GM23338 (cell line): ENCODE measurements around the gene SLC22A17. TPM values are rescaled to one million over a fixed set of nuclear protein-coding genes. Genes with fewer than 3 reads are reported as not detected.

Experiments
- ATAC-seq: fragments of 200-7000 bp; cut with Tn5 transposase; 3 replicates; pipeline ENCODE4 v1.9.1; 2020
- DNase-seq: peaks from one replicate; pipeline ENCODE4 v3.0.0-alpha.2; 2015; ENCODE audit warnings: low spot score
- H2AFZ ChIP-seq: fragments of 200-600 bp; sonication (generic); 2 replicates; pipeline ENCODE4 v1.8.0; 2016; ENCODE audit warnings: antibody characterized with exemption, mild to moderate bottlenecking, moderate library complexity
- H3F3A ChIP-seq: fragments of 200-600 bp; sonication (generic); replicated peaks from 2 replicates; pipeline ENCODE4 v1.8.0; 2017; ENCODE audit warnings: antibody characterized with exemption, mixed run types, low read depth
- H3K27ac ChIP-seq: fragments of 200-600 bp; sonication (generic); 2 replicates; pipeline ENCODE4 v1.6.1; 2016; ENCODE audit warnings: low read depth
- H3K27me3 ChIP-seq: fragments of 200-600 bp; sonication (generic); 2 replicates; pipeline ENCODE4 v1.8.0; 2016; ENCODE audit warnings: mild to moderate bottlenecking, mixed run types, moderate library complexity; ENCODE audit not compliant: insufficient read depth
- H3K36me3 ChIP-seq: fragments of 200-600 bp; sonication (generic); 2 replicates; pipeline ENCODE4 v1.8.0; 2016; ENCODE audit warnings: mild to moderate bottlenecking; ENCODE audit not compliant: insufficient read depth
- H3K4me1 ChIP-seq: fragments of 200-600 bp; sonication (generic); 2 replicates; pipeline ENCODE4 v1.8.0; 2016; ENCODE audit warnings: mild to moderate bottlenecking, moderate library complexity; ENCODE audit not compliant: insufficient read depth
- H3K4me2 ChIP-seq: fragments of 200-600 bp; sonication (generic); 2 replicates; pipeline ENCODE4 v1.7.1; 2017; ENCODE audit warnings: mixed run types
- H3K4me3 ChIP-seq: fragments of 200-600 bp; sonication (generic); 2 replicates; pipeline ENCODE4 v1.6.1; 2016; ENCODE audit warnings: mixed run types
- H3K79me2 ChIP-seq: fragments of 200-600 bp; sonication (generic); replicated peaks from 2 replicates; pipeline ENCODE4 v1.8.0; 2017; ENCODE audit warnings: mild to moderate bottlenecking; ENCODE audit not compliant: insufficient read depth
- H3K9me2 ChIP-seq: fragments of 200-600 bp; sonication (generic); 2 replicates; pipeline ENCODE4 v1.8.0; 2017; ENCODE audit not compliant: insufficient read depth
- H4K20me1 ChIP-seq: fragments of 200-600 bp; sonication (generic); replicated peaks from 2 replicates; pipeline ENCODE4 v1.8.0; 2017; ENCODE audit warnings: mild to moderate bottlenecking; ENCODE audit not compliant: insufficient read depth
- H3K27ac Mint-ChIP-seq: 2 replicates; pipeline ENCODE4 v1.8.0; 2020; ENCODE audit warnings: inconsistent platforms, mild to moderate bottlenecking, moderate library complexity, mixed read lengths
- H3K27me3 Mint-ChIP-seq: 3 replicates; pipeline ENCODE4 v1.8.0; 2022; ENCODE audit warnings: low read depth, mild to moderate bottlenecking, moderate library complexity, mixed read lengths, inconsistent platforms; ENCODE audit not compliant: insufficient read depth, poor library complexity
- H3K36me3 Mint-ChIP-seq: 3 replicates; pipeline ENCODE4 v1.8.0; 2021; ENCODE audit warnings: low read depth, mild to moderate bottlenecking, inconsistent platforms, moderate library complexity, mixed read lengths
- H3K4me1 Mint-ChIP-seq: 3 replicates; pipeline ENCODE4 v1.8.0; 2020; ENCODE audit warnings: mild to moderate bottlenecking, inconsistent platforms, mixed read lengths
- H3K4me3 Mint-ChIP-seq: 3 replicates; pipeline ENCODE4 v1.8.0; 2021; ENCODE audit warnings: moderate library complexity, mild to moderate bottlenecking, inconsistent platforms, mixed read lengths
- H3K9me3 Mint-ChIP-seq: 3 replicates; pipeline ENCODE4 v1.8.0; 2020; ENCODE audit warnings: moderate library complexity, mild to moderate bottlenecking, inconsistent platforms, mixed read lengths
- CREB1 ChIP-seq: fragments of 250-450 bp; sonication (Bioruptor Pico); IDR thresholded peaks from 2 replicates; pipeline ENCODE4 v1.5.0; 2020; ENCODE audit warnings: low read depth, mild to moderate bottlenecking, moderate library complexity
- EZH2 ChIP-seq: fragments of 200-600 bp; sonication (generic); IDR thresholded peaks from one replicate; pipeline ENCODE4 v1.8.0; 2017; ENCODE audit warnings: antibody characterized with exemption, mild to moderate bottlenecking, low read depth; ENCODE audit not compliant: unreplicated experiment
- EZH2phosphoT487 ChIP-seq: fragments of 200-600 bp; sonication (generic); IDR thresholded peaks from one replicate; pipeline ENCODE4 v1.8.1; 2018; ENCODE audit warnings: antibody characterized with exemption; ENCODE audit not compliant: unreplicated experiment
- JUNB ChIP-seq: IDR thresholded peaks from one replicate; pipeline ENCODE4 v1.6.1; 2016; ENCODE audit warnings: antibody characterized with exemption; ENCODE audit not compliant: unreplicated experiment
- NANOG ChIP-seq: IDR thresholded peaks from 2 replicates; pipeline ENCODE4 v1.6.1; 2016; ENCODE audit warnings: antibody characterized with exemption, borderline replicate concordance
- POLR2AphosphoS5 ChIP-seq: IDR thresholded peaks from 2 replicates; pipeline ENCODE4 v1.6.1; 2016; ENCODE audit warnings: antibody characterized with exemption, low read depth
- STAT1 ChIP-seq: IDR thresholded peaks from one replicate; pipeline ENCODE4 v1.6.1; 2016; ENCODE audit warnings: antibody characterized with exemption; ENCODE audit not compliant: unreplicated experiment
- ZNF114 ChIP-seq: fragments of 250-450 bp; sonication (Bioruptor Pico); IDR thresholded peaks from 2 replicates; pipeline ENCODE4 v1.5.0; 2020; ENCODE audit warnings: mild to moderate bottlenecking, moderate library complexity
- ZNF331 ChIP-seq: fragments of 250-450 bp; sonication (Bioruptor Pico); IDR thresholded peaks from 2 replicates; pipeline ENCODE4 v1.5.0; 2020; ENCODE audit warnings: low read depth, mild to moderate bottlenecking, moderate library complexity
- ZNF462 ChIP-seq: fragments of 250-450 bp; sonication (Bioruptor Pico); IDR thresholded peaks from 2 replicates; pipeline ENCODE4 v1.5.0; 2020; ENCODE audit warnings: mild to moderate bottlenecking, moderate library complexity
- polyA plus RNA-seq: library from polyadenylated mRNA; unstranded; fragments of >200 nt; fragmentation: Nextera tagmentation; extraction: Ambion mirVana; gene quantifications from 2 replicates; pipeline ENCODE4 v1.2.1, GENCODE V29; 2016
- total RNA-seq: library from RNA; depleted of rRNA; stranded (reverse); fragments of >200 nt; shearing (Covaris generic); gene quantifications from 2 replicates; pipeline ENCODE4 v1.2.3, GENCODE V29; 2014
- TF ChIP-seq, protein P1 (sequence below): IDR thresholded peaks from one replicate; pipeline ENCODE4 v1.6.1; 2018; ENCODE audit warnings: antibody characterized with exemption; ENCODE audit not compliant: unreplicated experiment
- TF ChIP-seq, protein P2 (sequence below), 2 experiments: fragments of 200-600 bp in 1 of 2; sonication (generic) in 1 of 2; conservative IDR thresholded peaks; 2 replicates each; pipeline versions ENCODE4 v1.5.1 to v1.6.1; 2016 to 2017; ENCODE audit warnings: antibody characterized with exemption in 2 of 2, low read depth in 2 of 2, mild to moderate bottlenecking in 2 of 2, moderate library complexity in 1 of 2
- TF ChIP-seq, protein P3 (sequence below): IDR thresholded peaks from 2 replicates; pipeline ENCODE4 v1.6.1; 2016; ENCODE audit warnings: antibody characterized with exemption

SLC22A17 gene
- total and polyA plus RNA-seq, 2 experiments from 2014 or later: 28.6 to 56.6 TPM

DNA sequence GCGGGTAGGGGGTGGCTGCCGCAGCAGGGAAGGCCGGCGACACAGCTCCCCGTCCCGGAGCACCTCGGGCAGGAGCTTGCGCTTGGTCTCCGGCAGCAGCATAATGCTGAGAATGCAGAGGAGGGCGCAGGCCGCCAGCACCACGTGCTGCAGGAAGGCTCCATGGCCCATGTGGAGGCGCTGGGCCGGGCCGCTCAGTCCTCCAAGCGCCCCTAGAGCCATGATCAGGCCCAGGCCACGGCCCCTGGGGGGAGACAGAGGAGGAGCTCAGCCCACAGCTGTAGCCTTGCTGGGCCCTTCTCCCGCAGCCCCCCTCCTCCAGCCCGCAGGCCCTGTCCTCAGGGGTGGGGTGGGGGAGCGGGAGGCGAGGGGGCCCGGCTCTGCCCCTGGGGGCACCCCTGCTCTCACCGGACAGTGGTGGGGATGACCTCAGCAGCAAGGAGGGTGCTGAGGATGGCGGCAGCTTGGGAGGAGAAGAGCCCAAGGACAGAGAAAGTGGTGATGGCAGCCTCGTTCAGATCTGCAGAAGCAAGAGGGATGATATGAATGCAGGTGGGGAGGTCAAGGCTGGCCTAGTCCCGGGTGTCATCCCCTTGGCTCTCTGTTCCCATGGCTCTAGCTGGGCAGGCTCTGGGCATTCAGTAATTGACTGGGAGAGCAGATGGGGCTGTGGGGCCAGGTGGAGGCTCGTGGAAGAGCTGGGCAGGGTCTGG, 5.8 kb downstream of the SLC22A17 start:
- peak; percentile 62 for DNase-seq
- peaks cover 15% of the 10 kb centered on the region for H3K4me1 ChIP-seq
- H3K27me3 ChIP-seq: peaks cover 15% of the 10 kb centered on the region
- H3K9me3 Mint-ChIP-seq: peaks cover 4% of the 10 kb centered on the region; the same call in 1 of the 3 replicates
- H3F3A ChIP-seq: peaks cover 6% of the 10 kb centered on the region; the same call in 1 of the 2 replicates
- no peak overlapping the region for H3K27ac ChIP-seq
- TF ChIP-seq ZNF331 (CRISPR knock-in tag) (no peak), NANOG (no peak), ZNF462 (no peak), CREB1 (no peak), EZH2phosphoT487 (no peak), JUNB (no peak), POLR2AphosphoS5 (no peak), EZH2 (no peak), ZNF114 (no peak), STAT1 (no peak)
- TF ChIP-seq, protein P1, sequence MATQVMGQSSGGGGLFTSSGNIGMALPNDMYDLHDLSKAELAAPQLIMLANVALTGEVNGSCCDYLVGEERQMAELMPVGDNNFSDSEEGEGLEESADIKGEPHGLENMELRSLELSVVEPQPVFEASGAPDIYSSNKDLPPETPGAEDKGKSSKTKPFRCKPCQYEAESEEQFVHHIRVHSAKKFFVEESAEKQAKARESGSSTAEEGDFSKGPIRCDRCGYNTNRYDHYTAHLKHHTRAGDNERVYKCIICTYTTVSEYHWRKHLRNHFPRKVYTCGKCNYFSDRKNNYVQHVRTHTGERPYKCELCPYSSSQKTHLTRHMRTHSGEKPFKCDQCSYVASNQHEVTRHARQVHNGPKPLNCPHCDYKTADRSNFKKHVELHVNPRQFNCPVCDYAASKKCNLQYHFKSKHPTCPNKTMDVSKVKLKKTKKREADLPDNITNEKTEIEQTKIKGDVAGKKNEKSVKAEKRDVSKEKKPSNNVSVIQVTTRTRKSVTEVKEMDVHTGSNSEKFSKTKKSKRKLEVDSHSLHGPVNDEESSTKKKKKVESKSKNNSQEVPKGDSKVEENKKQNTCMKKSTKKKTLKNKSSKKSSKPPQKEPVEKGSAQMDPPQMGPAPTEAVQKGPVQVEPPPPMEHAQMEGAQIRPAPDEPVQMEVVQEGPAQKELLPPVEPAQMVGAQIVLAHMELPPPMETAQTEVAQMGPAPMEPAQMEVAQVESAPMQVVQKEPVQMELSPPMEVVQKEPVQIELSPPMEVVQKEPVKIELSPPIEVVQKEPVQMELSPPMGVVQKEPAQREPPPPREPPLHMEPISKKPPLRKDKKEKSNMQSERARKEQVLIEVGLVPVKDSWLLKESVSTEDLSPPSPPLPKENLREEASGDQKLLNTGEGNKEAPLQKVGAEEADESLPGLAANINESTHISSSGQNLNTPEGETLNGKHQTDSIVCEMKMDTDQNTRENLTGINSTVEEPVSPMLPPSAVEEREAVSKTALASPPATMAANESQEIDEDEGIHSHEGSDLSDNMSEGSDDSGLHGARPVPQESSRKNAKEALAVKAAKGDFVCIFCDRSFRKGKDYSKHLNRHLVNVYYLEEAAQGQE: no peak
- TF ChIP-seq, protein P2, sequence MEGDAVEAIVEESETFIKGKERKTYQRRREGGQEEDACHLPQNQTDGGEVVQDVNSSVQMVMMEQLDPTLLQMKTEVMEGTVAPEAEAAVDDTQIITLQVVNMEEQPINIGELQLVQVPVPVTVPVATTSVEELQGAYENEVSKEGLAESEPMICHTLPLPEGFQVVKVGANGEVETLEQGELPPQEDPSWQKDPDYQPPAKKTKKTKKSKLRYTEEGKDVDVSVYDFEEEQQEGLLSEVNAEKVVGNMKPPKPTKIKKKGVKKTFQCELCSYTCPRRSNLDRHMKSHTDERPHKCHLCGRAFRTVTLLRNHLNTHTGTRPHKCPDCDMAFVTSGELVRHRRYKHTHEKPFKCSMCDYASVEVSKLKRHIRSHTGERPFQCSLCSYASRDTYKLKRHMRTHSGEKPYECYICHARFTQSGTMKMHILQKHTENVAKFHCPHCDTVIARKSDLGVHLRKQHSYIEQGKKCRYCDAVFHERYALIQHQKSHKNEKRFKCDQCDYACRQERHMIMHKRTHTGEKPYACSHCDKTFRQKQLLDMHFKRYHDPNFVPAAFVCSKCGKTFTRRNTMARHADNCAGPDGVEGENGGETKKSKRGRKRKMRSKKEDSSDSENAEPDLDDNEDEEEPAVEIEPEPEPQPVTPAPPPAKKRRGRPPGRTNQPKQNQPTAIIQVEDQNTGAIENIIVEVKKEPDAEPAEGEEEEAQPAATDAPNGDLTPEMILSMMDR (conservative IDR thresholded peaks at IDR 0.05; ENCODE audit: low read depth in 2 of 2): no peak
- TF ChIP-seq, protein P3, sequence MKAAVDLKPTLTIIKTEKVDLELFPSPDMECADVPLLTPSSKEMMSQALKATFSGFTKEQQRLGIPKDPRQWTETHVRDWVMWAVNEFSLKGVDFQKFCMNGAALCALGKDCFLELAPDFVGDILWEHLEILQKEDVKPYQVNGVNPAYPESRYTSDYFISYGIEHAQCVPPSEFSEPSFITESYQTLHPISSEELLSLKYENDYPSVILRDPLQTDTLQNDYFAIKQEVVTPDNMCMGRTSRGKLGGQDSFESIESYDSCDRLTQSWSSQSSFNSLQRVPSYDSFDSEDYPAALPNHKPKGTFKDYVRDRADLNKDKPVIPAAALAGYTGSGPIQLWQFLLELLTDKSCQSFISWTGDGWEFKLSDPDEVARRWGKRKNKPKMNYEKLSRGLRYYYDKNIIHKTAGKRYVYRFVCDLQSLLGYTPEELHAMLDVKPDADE: no peak
- no peaks in the 10 kb centered on the region for H3K9me2 ChIP-seq
- H2AFZ ChIP-seq: peak overlapping the region; percentile 66; the same call in 1 of the 2 replicates
- H3K27me3 Mint-ChIP-seq: peaks cover 6% of the 10 kb centered on the region
- H4K20me1 ChIP-seq: peaks cover 5% of the 10 kb centered on the region; the same call in 1 of the 2 replicates
- peaks cover 9% of the 10 kb centered on the region for H3K36me3 Mint-ChIP-seq
- H3K4me2 ChIP-seq: peak overlapping the region; percentile 70
- no peaks in the 10 kb centered on the region for H3K79me2 ChIP-seq
- H3K4me3 ChIP-seq: 0 out of 2 replicates have a peak overlapping the region, but pooled peaks have one; percentile 36
- ATAC-seq: peak; percentile 84
- peaks cover 17% of the 10 kb centered on the region for H3K4me1 Mint-ChIP-seq
- H3K4me3 Mint-ChIP-seq: no peak overlapping the region
- no peak overlapping the region for H3K27ac Mint-ChIP-seq
- H3K36me3 ChIP-seq: no peaks in the 10 kb centered on the region
